HG02763 (cell line): ENCODE results near the gene EFR3B.

Experiments used
- ATAC-seq: cut with Tn5 transposase; IDR thresholded peaks from one replicate; pipeline ENCODE4 v1.9.1; 2021; ENCODE audit warnings: mild to moderate bottlenecking, moderate library complexity; ENCODE audit not compliant: unreplicated experiment

Gene EFR3B

GRCh38 chr2:25068217-25068616 lies 26.3 kb downstream of the EFR3B start:
- ATAC-seq = no peak

- ATAC-seq = no peak
These were observed 30.1 kb downstream of the EFR3B start for GRCh38 chr2:25071966-25072365.

GRCh38 chr2:25072606-25073005 lies 30.7 kb downstream of the EFR3B start:
- no peak for ATAC-seq

GRCh38 chr2:25073025-25073424 lies 31.1 kb downstream of the EFR3B start:
- no peak for ATAC-seq

GRCh38 chr2:25073914-25074313 lies 32.0 kb downstream of the EFR3B start:
- ATAC-seq = no peak

- ATAC-seq = no peak
These were observed 33.0 kb downstream of the EFR3B start for GRCh38 chr2:25074826-25075225.

GRCh38 chr2:25076749-25077148 lies 34.9 kb downstream of the EFR3B start:
- no peak for ATAC-seq

GRCh38 chr2:25077789-25078169 lies 35.9 kb downstream of the EFR3B start:
- no peak for ATAC-seq

- ATAC-seq = no peak
These were observed 36.5 kb downstream of the EFR3B start for GRCh38 chr2:25078170-25079049.

- no peak for ATAC-seq
These were observed 37.3 kb downstream of the EFR3B start for GRCh38 chr2:25079050-25079635.

GRCh38 chr2:25081237-25081790 lies 39.4 kb downstream of the EFR3B start:
- no peak for ATAC-seq

GRCh38 chr2:25082002-25082622 lies 40.2 kb downstream of the EFR3B start:
- no peak for ATAC-seq

GRCh38 chr2:25085761-25086560 lies 44.1 kb downstream of the EFR3B start:
- ATAC-seq = no peak

- ATAC-seq = no peak
These were observed 47.1 kb downstream of the EFR3B start for GRCh38 chr2:25088817-25089516.

- no peak for ATAC-seq
These were observed 47.9 kb downstream of the EFR3B start for GRCh38 chr2:25089605-25090315.

GRCh38 chr2:25090801-25091200 lies 48.9 kb downstream of the EFR3B start:
- ATAC-seq = no peak

GRCh38 chr2:25091265-25091664 lies 49.4 kb downstream of the EFR3B start:
- no peak for ATAC-seq

GRCh38 chr2:25098056-25098455 lies 56.2 kb downstream of the EFR3B start:
- no peak for ATAC-seq

- ATAC-seq = no peak
These were observed 57.0 kb downstream of the EFR3B start for GRCh38 chr2:25098670-25099486.
